Caco-2 (cell line): ENCODE data around the gene CLPTM1. TPM values are rescaled to one million over a fixed set of nuclear protein-coding genes. Genes with fewer than 3 reads are reported as not detected.
A peak's percentile ranks its signal among the peaks of the same experiment; 100 is the strongest.

Experiments used
- BruUV-seq: library from RNA; stranded (reverse); fragments of 400-500 nt; replicated peaks from 2 replicates; lab custom pipeline; 2021; lab: Mats Ljungman, UMichigan
- CTCF ChIA-PET: fragments of 300-600 bp; sonication (Branson Sonifier 250); formaldehyde crosslinking; loops from one replicate; lab custom pipeline; 2022; ENCODE audit warnings: antibody characterized with exemption; lab: Charles Lee
- POLR2A ChIA-PET: fragments of 300-600 bp; sonication (Branson Sonifier 250); formaldehyde crosslinking; loops from one replicate; lab custom pipeline; 2022; ENCODE audit warnings: antibody characterized with exemption; lab: Charles Lee
- DNase-seq, 2 experiments: peaks; one replicate each; pipeline versions ENCODE4 v3.0.0 to v3.0.0-alpha.2; 2020 to 2022
- H3K27me3 ChIP-seq: replicated peaks from 2 replicates; pipeline ENCODE4 v1.6.0; 2011; ENCODE audit warnings: low read length; ENCODE audit not compliant: control insufficient read depth, insufficient read depth
- H3K36me3 ChIP-seq: 2 replicates; pipeline ENCODE4 v1.5.1; 2011; ENCODE audit warnings: low read length; ENCODE audit not compliant: control insufficient read depth, insufficient read depth
- H3K4me1 ChIP-seq: fragments of 250-450 bp; sonication (Bioruptor Pico); 2 replicates; pipeline ENCODE4 v1.5.1; 2020; ENCODE audit warnings: mild to moderate bottlenecking
- H3K4me3 ChIP-seq: 2 replicates; pipeline ENCODE4 v1.5.1; 2011; ENCODE audit warnings: low read depth, mild to moderate bottlenecking, control low read depth, low read length
- H3K9me3 ChIP-seq: fragments of 250-450 bp; sonication (Bioruptor Pico); 2 replicates; pipeline ENCODE4 v1.5.1; 2020; ENCODE audit warnings: mild to moderate bottlenecking, moderate library complexity
- H3K27ac Mint-ChIP-seq: one replicate; pipeline ENCODE4 v1.8.0; 2022; ENCODE audit warnings: mixed read lengths; ENCODE audit not compliant: unreplicated experiment
- H3K27me3 Mint-ChIP-seq: one replicate; pipeline ENCODE4 v1.8.0; 2022; ENCODE audit warnings: mixed read lengths; ENCODE audit not compliant: insufficient read depth, unreplicated experiment
- H3K36me3 Mint-ChIP-seq: one replicate; pipeline ENCODE4 v1.8.0; 2022; ENCODE audit warnings: mild to moderate bottlenecking, mixed read lengths; ENCODE audit not compliant: insufficient read depth, unreplicated experiment
- H3K4me1 Mint-ChIP-seq: one replicate; pipeline ENCODE4 v1.8.0; 2022; ENCODE audit warnings: low read depth, mixed read lengths; ENCODE audit not compliant: unreplicated experiment
- H3K4me3 Mint-ChIP-seq: one replicate; pipeline ENCODE4 v1.8.0; 2022; ENCODE audit warnings: mild to moderate bottlenecking, moderate library complexity, mixed read lengths; ENCODE audit not compliant: unreplicated experiment
- H3K9me3 Mint-ChIP-seq: one replicate; pipeline ENCODE4 v1.8.0; 2022; ENCODE audit warnings: mixed read lengths; ENCODE audit not compliant: unreplicated experiment
- CTCF ChIP-seq, 2 experiments: fragments of 200-600 bp in 1 of 2; IDR thresholded peaks; 1 replicate in 1 of 2; 2 replicates in 1 of 2; pipeline versions ENCODE4 v1.5.1 to v1.8.0; 2011 to 2022; ENCODE audit warnings: antibody characterized with exemption in 1 of 2, control low read depth in 1 of 2, inconsistent platforms in 1 of 2, low read depth in 1 of 2, low read length in 1 of 2, mild to moderate bottlenecking in 1 of 2, moderate library complexity in 1 of 2; ENCODE audit not compliant: insufficient read depth in 1 of 2, severe bottlenecking in 1 of 2, unreplicated experiment in 1 of 2
- intact Hi-C: fragments of 100-400 bp; cut with micrococcal nuclease; formaldehyde crosslinking; loops from one replicate; pipeline ENCODE4 v1.10.0; 2022; ENCODE audit not compliant: unreplicated experiment
- total RNA-seq: library from RNA; stranded (reverse); gene quantifications from 2 replicates; pipeline ENCODE4 v1.2.3, GENCODE V29; 2022

The CLPTM1 gene
- total RNA-seq, 1 experiment from 2014 or later: 144 TPM

GRCh38 chr19:45038931-45039893, 84.0 kb downstream of the CLPTM1 start, which contains the start of gene CLASRP:
Gene CLASRP, plus strand, starts transcription at chr19:45039045. Its CDS starts 1,168 bp downstream, at chr19:45040213.
- peaks cover 9% of the 10 kb centered on the region; the same call in 1 of the 2 replicates for H3K4me1 ChIP-seq
- DNase-seq: peak; percentile 91 to 94
- peak within 1 kb of the TSS; percentile 77 for H3K27ac Mint-ChIP-seq
- H3K36me3 Mint-ChIP-seq: peaks cover 42% of the 10 kb centered on the region
- H3K27me3 Mint-ChIP-seq: no peaks in the 10 kb centered on the region
- peak within 1 kb of the TSS; percentile 87 for H3K4me3 Mint-ChIP-seq
- TF ChIP-seq CTCF (IDR thresholded peaks at IDR 0.05; ENCODE audit: insufficient read depth in 1 of 2, low read depth in 1 of 2, low read length in 1 of 2, severe bottlenecking in 1 of 2, unreplicated experiment in 1 of 2): no peak
- intact Hi-C loops: loop anchor here (2.0 kb wide), 1 partner anchor 38 kb away; the partner anchor contains the start of gene RELB
- H3K4me1 Mint-ChIP-seq: peaks cover 9% of the 10 kb centered on the region
- no peaks in the 10 kb centered on the region for H3K27me3 ChIP-seq
- ChIA-PET CTCF (interaction anchor here (0.7 to 2.4 kb wide), 12 partner anchors 19 to 491 kb away, joined by 3 to 23 read pairs (median 4); no protein-coding TSS in a partner anchor), POLR2A (interaction anchor here (0.6 to 1.7 kb wide), 11 partner anchors 8 to 331 kb away, joined by 3 to 11 read pairs (median 5); partner anchors contain the start of genes ERCC2 and PPP1R37)
- H3K9me3 ChIP-seq: no peaks in the 10 kb centered on the region
- H3K9me3 Mint-ChIP-seq: no peaks in the 10 kb centered on the region
- H3K4me3 ChIP-seq: peak within 1 kb of the TSS; percentile 55
- BruUV-seq: no TSS peak
- H3K36me3 ChIP-seq: peaks cover 7% of the 10 kb centered on the region

GRCh38 chr19:45040059-45040771, 85.0 kb downstream of the CLPTM1 start:
- Mint-ChIP-seq H3K4me1 (peaks cover 13% of the 10 kb centered on the region), H3K9me3 (no peaks in the 10 kb centered on the region), H3K27me3 (no peaks in the 10 kb centered on the region), H3K4me3 (peak overlapping the region; percentile 87), H3K27ac (peak overlapping the region; percentile 77), H3K36me3 (peaks cover 52% of the 10 kb centered on the region)
- Histone ChIP-seq H3K36me3 (peaks cover 8% of the 10 kb centered on the region), H3K27me3 (no peaks in the 10 kb centered on the region), H3K9me3 (no peaks in the 10 kb centered on the region), H3K4me1 (peaks cover 19% of the 10 kb centered on the region), H3K4me3 (peak overlapping the region; percentile 55)
- BruUV-seq: TSS peak; percentile 50
- TF ChIP-seq CTCF (IDR thresholded peaks at IDR 0.05; ENCODE audit: insufficient read depth in 1 of 2, low read depth in 1 of 2, low read length in 1 of 2, severe bottlenecking in 1 of 2, unreplicated experiment in 1 of 2): no peak
- POLR2A ChIA-PET: interaction anchor here (0.9 to 1.1 kb wide), 4 partner anchors 38 to 330 kb away, joined by 3 to 5 read pairs (median 3); partner anchors contain the start of genes ERCC2 and PPP1R37
- intact Hi-C loops: no loop called here
- DNase-seq: no peak
- CTCF ChIA-PET: interaction anchor here (0.9 to 2.4 kb wide), 3 partner anchors 19 to 51 kb away, joined by 3 to 23 read pairs (median 5); no protein-coding TSS in a partner anchor

- Mint-ChIP-seq H3K27ac (no peak overlapping the region), H3K4me3 (no peak overlapping the region)
- POLR2A ChIA-PET: no interaction called here
Observed at GRCh38 chr19:45041125-45041524, 85.9 kb downstream of the CLPTM1 start.

More at GRCh38 chr19:45041125-45041524, 85.9 kb downstream of the CLPTM1 start:
- intact Hi-C loops: no loop called here
- peaks cover 61% of the 10 kb centered on the region for H3K36me3 Mint-ChIP-seq
- Histone ChIP-seq H3K4me3 (no peak overlapping the region), H3K4me1 (peaks cover 28% of the 10 kb centered on the region), H3K27me3 (no peaks in the 10 kb centered on the region), H3K9me3 (no peaks in the 10 kb centered on the region), H3K36me3 (peaks cover 8% of the 10 kb centered on the region)
- no TSS peak for BruUV-seq
- CTCF ChIA-PET: no interaction called here
- H3K4me1 Mint-ChIP-seq: peaks cover 22% of the 10 kb centered on the region
- TF ChIP-seq CTCF (IDR thresholded peaks at IDR 0.05; ENCODE audit: insufficient read depth in 1 of 2, low read depth in 1 of 2, low read length in 1 of 2, severe bottlenecking in 1 of 2, unreplicated experiment in 1 of 2): no peak
- no peaks in the 10 kb centered on the region for H3K27me3 Mint-ChIP-seq
- DNase-seq: no peak
- no peaks in the 10 kb centered on the region for H3K9me3 Mint-ChIP-seq
